ENCODE results near the gene IFT172.
"Not testable (repeated sequence)": the region's sequence is repeated elsewhere in the genome, so short reads cannot be mapped to it uniquely, and the experiment has no call there.

Gene IFT172

GRCh38 chr2:27493948-27494283, 4.4 kb upstream of the IFT172 start:
- DNase-seq (ENCODE audit: low read depth): no peak

GRCh38 chr2:27492557-27492956, 3.0 kb upstream of the IFT172 start:
- DNase-seq (ENCODE audit: low read depth): no peak

- no peak for DNase-seq (ENCODE audit: low read depth)
Observed at GRCh38 chr2:27489118-27489497, 435 bp downstream of the IFT172 start.

- no peak for DNase-seq (ENCODE audit: low read depth)
Observed at GRCh38 chr2:27485496-27485895, 4.0 kb downstream of the IFT172 start.

- DNase-seq (ENCODE audit: low read depth): no peak
Observed at GRCh38 chr2:27471961-27472360, 17.6 kb downstream of the IFT172 start.

- DNase-seq (ENCODE audit: low read depth): no peak
Observed at GRCh38 chr2:27464443-27464842, 25.1 kb downstream of the IFT172 start.

- DNase-seq (ENCODE audit: low read depth): peak; percentile 89
Observed at GRCh38 chr2:27461118-27461517, 28.4 kb downstream of the IFT172 start.

GRCh38 chr2:27453968-27454367, 35.6 kb downstream of the IFT172 start:
- no peak for DNase-seq (ENCODE audit: low read depth)

GRCh38 chr2:27451095-27451494, 38.4 kb downstream of the IFT172 start:
- no peak for DNase-seq (ENCODE audit: low read depth)

- no peak for DNase-seq (ENCODE audit: low read depth)
Observed at GRCh38 chr2:27448381-27448780, 41.2 kb downstream of the IFT172 start.

GRCh38 chr2:27446057-27446456, 43.5 kb downstream of the IFT172 start:
- no peak for DNase-seq (ENCODE audit: low read depth)

GRCh38 chr2:27445615-27446014, 43.9 kb downstream of the IFT172 start:
- DNase-seq (ENCODE audit: low read depth): no peak

- no peak for DNase-seq (ENCODE audit: low read depth)
Observed at GRCh38 chr2:27445155-27445554, 44.4 kb downstream of the IFT172 start.

- no peak for DNase-seq (ENCODE audit: low read depth)
Observed at GRCh38 chr2:27442920-27443282, 46.6 kb downstream of the IFT172 start.

GRCh38 chr2:27441958-27442919, 47.3 kb downstream of the IFT172 start, which contains the start of gene KRTCAP3:
Gene KRTCAP3 (plus strand): TSS chr2:27442381. CDS start chr2:27442413, 32 bp downstream.
- DNase-seq (ENCODE audit: low read depth): no peak

GRCh38 chr2:27441226-27441926, 48.2 kb downstream of the IFT172 start:
- no peak for DNase-seq (ENCODE audit: low read depth)

- no peak for DNase-seq (ENCODE audit: low read depth)
Observed at GRCh38 chr2:27435628-27436027, 53.9 kb downstream of the IFT172 start.

GRCh38 chr2:27431395-27431794, 58.1 kb downstream of the IFT172 start:
- DNase-seq (ENCODE audit: low read depth): no peak

- peak; percentile 68 for DNase-seq (ENCODE audit: low read depth)
Observed at GRCh38 chr2:27428978-27429541, 60.5 kb downstream of the IFT172 start.

- peak; percentile 79 for DNase-seq (ENCODE audit: low read depth)
Observed at GRCh38 chr2:27428213-27428977, 61.1 kb downstream of the IFT172 start, which contains the start of gene NRBP1. Gene NRBP1 (plus strand): TSS chr2:27428631. CDS start chr2:27433274, 4,643 bp downstream.

- DNase-seq (ENCODE audit: low read depth): no peak
Observed at GRCh38 chr2:27427863-27428212, 61.7 kb downstream of the IFT172 start.

GRCh38 chr2:27425039-27425438, 64.5 kb downstream of the IFT172 start:
- not testable (repeated sequence) for DNase-seq (ENCODE audit: low read depth)

All from CMK (cell line).